Measurements from ENCODE around the gene ANKRD42.
"Not testable (repeated sequence)": the region's sequence is repeated elsewhere in the genome, so short reads cannot be mapped to it uniquely, and the experiment has no call there.

The ANKRD42 gene

GRCh38 chr11:83174008-83174407 lies 19.5 kb upstream of the ANKRD42 start:
- DNase-seq, result no peak

GRCh38 chr11:83175815-83176214 lies 17.7 kb upstream of the ANKRD42 start:
- DNase-seq, result no peak

- DNase-seq, result no peak
Observed at GRCh38 chr11:83181815-83182214, 11.7 kb upstream of the ANKRD42 start.

- DNase-seq, result no peak
Observed at GRCh38 chr11:83185767-83186166, 7.7 kb upstream of the ANKRD42 start.

- no peak for DNase-seq
Observed at GRCh38 chr11:83187465-83187864, 6.0 kb upstream of the ANKRD42 start.

GRCh38 chr11:83191491-83191890 lies 2.0 kb upstream of the ANKRD42 start:
- DNase-seq, result no peak

- DNase-seq, result no peak
Observed at GRCh38 chr11:83191986-83192385, 1.5 kb upstream of the ANKRD42 start.

GRCh38 chr11:83192606-83193245 lies 786 bp upstream of the ANKRD42 start:
- DNase-seq, result no peak

GRCh38 chr11:83194281-83195142 lies 1.0 kb downstream of the ANKRD42 start:
- DNase-seq, result no peak

GRCh38 chr11:83195143-83195466 lies 1.6 kb downstream of the ANKRD42 start:
- DNase-seq, result no peak

GRCh38 chr11:83195649-83196048 lies 2.1 kb downstream of the ANKRD42 start:
- no peak for DNase-seq

- DNase-seq, result no peak
Observed at GRCh38 chr11:83200035-83200434, 6.5 kb downstream of the ANKRD42 start.

GRCh38 chr11:83205608-83206185 lies 12.2 kb downstream of the ANKRD42 start:
- DNase-seq, result no peak

- no peak for DNase-seq
Observed at GRCh38 chr11:83206221-83206620, 12.7 kb downstream of the ANKRD42 start.

GRCh38 chr11:83206771-83207382 lies 13.4 kb downstream of the ANKRD42 start:
- DNase-seq, result not testable (repeated sequence)

GRCh38 chr11:83219095-83219494 lies 25.6 kb downstream of the ANKRD42 start:
- no peak for DNase-seq

GRCh38 chr11:83220260-83220659 lies 26.7 kb downstream of the ANKRD42 start:
- DNase-seq, result no peak

- DNase-seq, result no peak
Observed at GRCh38 chr11:83221694-83222093, 28.2 kb downstream of the ANKRD42 start.

GRCh38 chr11:83222499-83222898 lies 29.0 kb downstream of the ANKRD42 start:
- no peak for DNase-seq

GRCh38 chr11:83223457-83223856 lies 29.9 kb downstream of the ANKRD42 start:
- no peak for DNase-seq

GRCh38 chr11:83235825-83236224 lies 42.3 kb downstream of the ANKRD42 start:
- no peak for DNase-seq

- no peak for DNase-seq
Observed at GRCh38 chr11:83238111-83238510, 44.6 kb downstream of the ANKRD42 start.

GRCh38 chr11:83241291-83241946 lies 47.9 kb downstream of the ANKRD42 start:
- DNase-seq, result no peak

Measured in NCI-H2107 (cell line).